Panc1 (cell line): Measurements from ENCODE around the gene RDH5. TPM values are rescaled to one million over a fixed set of nuclear protein-coding genes. Genes with fewer than 3 reads are reported as not detected.

ENCODE experiments used
- ATAC-seq: fragments of 200-7000 bp; cut with Tn5 transposase; 2 replicates; pipeline ENCODE4 v1.9.1; 2020; ENCODE audit warnings: mild to moderate bottlenecking, moderate library complexity
- BruUV-seq: library from RNA; stranded (reverse); fragments of 400-500 nt; replicated peaks from 2 replicates; lab custom pipeline; 2021; lab: Mats Ljungman, UMichigan
- CTCF ChIA-PET: fragments of 300-600 bp; sonication (Branson Sonifier 250); formaldehyde crosslinking; loops from one replicate; lab custom pipeline; 2022; ENCODE audit warnings: antibody characterized with exemption; lab: Charles Lee
- POLR2A ChIA-PET: fragments of 300-600 bp; sonication (Branson Sonifier 250); formaldehyde crosslinking; loops from one replicate; lab custom pipeline; 2022; ENCODE audit warnings: antibody characterized with exemption; lab: Charles Lee
- DNase-seq: peaks from one replicate; pipeline ENCODE4 v3.0.0-alpha.2; 2010; ENCODE audit warnings: low read depth, low spot score
- H3K27ac ChIP-seq: 2 replicates; pipeline ENCODE4 v1.5.1; 2011; ENCODE audit warnings: mild to moderate bottlenecking, low read length, inconsistent platforms
- H3K27me3 ChIP-seq: fragments of 200-500 bp; sonication (Bioruptor generic); 2 replicates; pipeline ENCODE4 v1.6.0; 2014; ENCODE audit warnings: low read length, inconsistent platforms; ENCODE audit not compliant: control insufficient read depth, insufficient read depth
- H3K36me3 ChIP-seq: fragments of 200-500 bp; sonication (Bioruptor generic); 2 replicates; pipeline ENCODE4 v1.5.1; 2014; ENCODE audit warnings: inconsistent platforms, mild to moderate bottlenecking, low read length, moderate library complexity; ENCODE audit not compliant: control insufficient read depth, insufficient read depth
- H3K4me1 ChIP-seq: 2 replicates; pipeline ENCODE4 v1.5.1; 2011; ENCODE audit warnings: inconsistent platforms, mild to moderate bottlenecking, low read length, moderate library complexity; ENCODE audit not compliant: control insufficient read depth, insufficient read depth
- H3K4me3 ChIP-seq, 2 experiments: 2 replicates each; pipeline ENCODE4 v1.5.1; 2011 to 2012; ENCODE audit warnings: low read depth in 2 of 2, low read length in 2 of 2, mild to moderate bottlenecking in 2 of 2, inconsistent platforms in 1 of 2, moderate library complexity in 1 of 2
- H3K9me3 ChIP-seq: fragments of 200-500 bp; sonication (Bioruptor generic); 2 replicates; pipeline ENCODE4 v1.5.1; 2014; ENCODE audit warnings: low read depth, mild to moderate bottlenecking, inconsistent platforms, low read length, moderate library complexity; ENCODE audit not compliant: control insufficient read depth, insufficient read depth
- CTCF ChIP-seq: fragments of 450-650 bp; IDR thresholded peaks from 2 replicates; pipeline ENCODE4 v1.5.1; 2017; ENCODE audit warnings: mild to moderate bottlenecking
- POLR2AphosphoS5 ChIP-seq: IDR thresholded peaks from 2 replicates; pipeline ENCODE4 v1.6.1; 2012; ENCODE audit warnings: mild to moderate bottlenecking, low read depth, low read length, moderate library complexity
- REST ChIP-seq, 2 experiments: IDR thresholded peaks; 2 replicates each; pipeline ENCODE4 v1.6.1; 2011 to 2012; ENCODE audit warnings: low read depth in 2 of 2, control low read depth in 1 of 2, low read length in 1 of 2, mild to moderate bottlenecking in 1 of 2, moderate library complexity in 1 of 2; ENCODE audit not compliant: insufficient read depth in 1 of 2
- SIN3A ChIP-seq: IDR thresholded peaks from 2 replicates; pipeline ENCODE4 v1.6.1; 2012; ENCODE audit warnings: low read depth, mild to moderate bottlenecking, low read length, moderate library complexity, borderline replicate concordance; ENCODE audit not compliant: insufficient read depth
- TCF7L2 ChIP-seq: IDR thresholded peaks from 2 replicates; pipeline ENCODE4 v1.6.1; 2011; ENCODE audit warnings: mild to moderate bottlenecking, low read depth, low read length, inconsistent platforms
- in situ Hi-C: cut with HindIII; loops from 2 replicates; pipeline ENCODE4 v1.10.0; 2016; ENCODE audit warnings: low sequenced_read_pairs, low pct_unique_long_range_greater_than_20kb
- intact Hi-C: fragments of 100-400 bp; cut with micrococcal nuclease; formaldehyde crosslinking; loops from one replicate; pipeline ENCODE4 v1.10.0; 2022; ENCODE audit not compliant: unreplicated experiment
- total RNA-seq: library from RNA; stranded (reverse); gene quantifications from one replicate; pipeline ENCODE4 v1.2.1, GENCODE V29; 2021; ENCODE audit not compliant: unreplicated experiment

RDH5 gene
- total RNA-seq, 1 experiment from 2014 or later, result 2.8 TPM

- H3K4me1 ChIP-seq, result no peaks in the 10 kb centered on the region
- BruUV-seq, result no TSS peak
- H3K4me3 ChIP-seq, result no peak overlapping the region
- no peak for TF ChIP-seq TCF7L2
- no peak for TF ChIP-seq POLR2AphosphoS5
- TF ChIP-seq REST (IDR thresholded peaks at IDR 0.05; ENCODE audit: insufficient read depth in 1 of 2, low read depth in 2 of 2, low read length in 1 of 2), result no peak
- TF ChIP-seq CTCF, result no peak
- ChIA-PET POLR2A (no interaction called here), CTCF (interaction anchor here (1.1 kb wide), 1 partner anchor 13 kb away, joined by 3 read pairs; a partner anchor contains a TSS)
- in situ Hi-C loops (no loop called here), intact Hi-C loops (no loop called here)
- no peak for DNase-seq
- H3K27me3 ChIP-seq, result no peaks in the 10 kb centered on the region
- no peak for ATAC-seq
- no peaks in the 10 kb centered on the region for H3K9me3 ChIP-seq
- no peak overlapping the region for H3K27ac ChIP-seq
- H3K36me3 ChIP-seq, result no peaks in the 10 kb centered on the region
These were observed 26.0 kb upstream of the RDH5 start for GRCh38 chr12:55694188-55694515.

- in situ Hi-C loops (no loop called here), intact Hi-C loops (no loop called here)
- Histone ChIP-seq H3K4me3 (no peak overlapping the region), H3K9me3 (no peaks in the 10 kb centered on the region), H3K4me1 (no peaks in the 10 kb centered on the region), H3K36me3 (no peaks in the 10 kb centered on the region), H3K27me3 (no peaks in the 10 kb centered on the region), H3K27ac (no peak overlapping the region)
- DNase-seq (no peak), ATAC-seq (no peak)
- TF ChIP-seq POLR2AphosphoS5 (no peak), REST (IDR thresholded peaks at IDR 0.05; ENCODE audit: insufficient read depth in 1 of 2, low read depth in 2 of 2, low read length in 1 of 2) (no peak), SIN3A (no peak)
- ChIA-PET POLR2A (no interaction called here), CTCF (no interaction called here)
- no TSS peak for BruUV-seq
These were observed 25.5 kb upstream of the RDH5 start for GRCh38 chr12:55694651-55695050.
